Esophagus squamous epithelium (tissue), 5 donors: Measurements from ENCODE around the gene DDX60. TPM values are rescaled to one million over a fixed set of nuclear protein-coding genes. Genes with fewer than 3 reads are reported as not detected.

ENCODE experiments used
- DNase-seq: peaks from one replicate; lab custom pipeline; 2025; lab: John Stamatoyannopoulos, UW
- H3K27ac ChIP-seq, 4 donors: fragments of 200-600 bp; sonication (generic); one replicate each; pipeline ENCODE4 v1.5.1; 2016 to 2019; ENCODE audit warnings: mild to moderate bottlenecking in 1 of 4
- H3K27me3 ChIP-seq, 4 donors: fragments of 200-600 bp; sonication (generic); 1 replicate in 3 of 4; 2 replicates in 1 of 4; pipeline versions ENCODE4 v1.5.1 to v1.6.0; 2017 to 2021; ENCODE audit warnings: antibody characterized with exemption in 1 of 4
- H3K36me3 ChIP-seq, 3 donors: fragments of 200-600 bp; sonication (generic); one replicate each; pipeline ENCODE4 v1.5.1; 2016 to 2019
- H3K4me1 ChIP-seq, 3 donors: fragments of 200-600 bp; sonication (generic); one replicate each; pipeline ENCODE4 v1.5.1; 2017 to 2019
- H3K4me3 ChIP-seq, 4 donors: fragments of 200-600 bp; sonication (generic); 1 replicate in 3 of 4; 2 replicates in 1 of 4; pipeline ENCODE4 v1.5.1; 2016 to 2019; ENCODE audit warnings: mild to moderate bottlenecking in 2 of 4, moderate library complexity in 1 of 4
- H3K9me3 ChIP-seq, 3 donors: fragments of 200-600 bp; sonication (generic); one replicate each; pipeline ENCODE4 v1.5.1; 2016 to 2019
- POLR2A ChIP-seq, 4 donors: fragments of 450-650 bp; IDR thresholded peaks; one replicate each; pipeline ENCODE4 v1.6.1; 2017; ENCODE audit warnings: antibody characterized with exemption in 4 of 4, mild to moderate bottlenecking in 4 of 4, moderate library complexity in 3 of 4
- WGBS, 2 donors: methylation state at CpG; one replicate each; pipeline ENCODE4 v1.1.5; 2018; 5-methylcytosine and 5-hydroxymethylcytosine counted together
- intact Hi-C: fragments of 100-400 bp; cut with DNase I; formaldehyde crosslinking; loops from one replicate; pipeline ENCODE4 v1.15.0; 2022
- total RNA-seq, 4 donors: library from RNA; depleted of rRNA; stranded (reverse); fragments of >200 nt; gene quantifications; one replicate each; pipeline ENCODE4 v1.1.0, GENCODE V29; 2016
- TF ChIP-seq, protein P1 (sequence below), 6 experiments: fragments of 450-650 bp in 4 of 6; fragments of 200-600 bp in 2 of 6; sonication (generic) in 2 of 6; IDR thresholded peaks; one replicate each; pipeline ENCODE4 v1.5.1; 2016 to 2019; ENCODE audit warnings: antibody characterized with exemption in 6 of 6, mild to moderate bottlenecking in 4 of 6, moderate library complexity in 4 of 6
- donor health status: DM: yes; HTN: yes; CAD: no.

The DDX60 gene
- total RNA-seq, 4 donors from 2014 or later, result 1.1 to 12.3 (median 6.2) TPM

DNA sequence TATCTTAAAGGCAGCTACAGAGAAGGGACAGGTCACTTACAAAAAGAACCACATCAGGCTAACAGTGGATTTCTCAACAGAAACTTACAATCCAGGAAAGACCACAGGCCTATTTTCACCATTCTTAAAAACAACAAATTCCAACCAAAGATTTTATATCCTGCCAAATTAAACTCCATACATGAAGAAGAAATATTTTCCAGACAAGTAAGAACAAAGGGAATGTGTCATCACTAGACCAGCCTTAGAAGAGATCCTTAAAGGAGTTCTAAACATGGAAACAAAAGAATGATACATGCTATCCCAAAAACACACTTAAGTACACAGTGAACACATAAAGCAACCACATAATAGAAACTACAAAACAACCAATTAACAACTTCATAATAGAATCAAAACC lies 120.6 kb downstream of the DDX60 start:
- H3K27ac ChIP-seq, result no peak overlapping the region
- intact Hi-C loops, result no loop called here
- no peaks in the 10 kb centered on the region for H3K36me3 ChIP-seq
- no peaks in the 10 kb centered on the region for H3K4me1 ChIP-seq
- no peak for TF ChIP-seq POLR2A (IDR thresholded peaks at IDR 0.05)
- TF ChIP-seq, protein P1, sequence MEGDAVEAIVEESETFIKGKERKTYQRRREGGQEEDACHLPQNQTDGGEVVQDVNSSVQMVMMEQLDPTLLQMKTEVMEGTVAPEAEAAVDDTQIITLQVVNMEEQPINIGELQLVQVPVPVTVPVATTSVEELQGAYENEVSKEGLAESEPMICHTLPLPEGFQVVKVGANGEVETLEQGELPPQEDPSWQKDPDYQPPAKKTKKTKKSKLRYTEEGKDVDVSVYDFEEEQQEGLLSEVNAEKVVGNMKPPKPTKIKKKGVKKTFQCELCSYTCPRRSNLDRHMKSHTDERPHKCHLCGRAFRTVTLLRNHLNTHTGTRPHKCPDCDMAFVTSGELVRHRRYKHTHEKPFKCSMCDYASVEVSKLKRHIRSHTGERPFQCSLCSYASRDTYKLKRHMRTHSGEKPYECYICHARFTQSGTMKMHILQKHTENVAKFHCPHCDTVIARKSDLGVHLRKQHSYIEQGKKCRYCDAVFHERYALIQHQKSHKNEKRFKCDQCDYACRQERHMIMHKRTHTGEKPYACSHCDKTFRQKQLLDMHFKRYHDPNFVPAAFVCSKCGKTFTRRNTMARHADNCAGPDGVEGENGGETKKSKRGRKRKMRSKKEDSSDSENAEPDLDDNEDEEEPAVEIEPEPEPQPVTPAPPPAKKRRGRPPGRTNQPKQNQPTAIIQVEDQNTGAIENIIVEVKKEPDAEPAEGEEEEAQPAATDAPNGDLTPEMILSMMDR (IDR thresholded peaks at IDR 0.05), result no peak
- H3K27me3 ChIP-seq, result no peaks in the 10 kb centered on the region
- no peak overlapping the region for H3K4me3 ChIP-seq
- H3K9me3 ChIP-seq, result peaks cover 0 to 6% (median 6%) of the 10 kb centered on the region in 3 donors
- DNase-seq, result no peak

DNA sequence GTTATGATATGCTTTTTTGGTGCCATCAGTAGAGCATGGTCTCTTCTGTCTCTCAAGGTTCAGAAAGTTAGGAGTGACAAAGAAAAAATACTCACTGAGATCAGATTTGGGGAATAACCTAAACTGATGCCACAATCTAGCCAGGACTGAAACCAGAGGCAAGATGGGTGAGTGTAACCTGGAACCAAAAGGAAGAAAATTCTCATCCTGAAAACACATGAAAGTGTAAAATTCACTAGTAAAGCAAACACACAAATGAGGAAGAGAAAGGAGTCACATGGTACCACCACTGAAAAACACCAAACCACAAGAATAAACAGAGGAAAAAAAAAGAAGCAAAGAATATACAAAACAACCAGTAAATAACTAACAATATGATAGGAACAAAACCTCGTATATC lies 129.8 kb downstream of the DDX60 start:
- H3K36me3 ChIP-seq, result no peaks in the 10 kb centered on the region
- WGBS, 2 donors, result 74 to 95% methylated on average over 1 of the region's 1 CpG
- TF ChIP-seq, protein P1 (IDR thresholded peaks at IDR 0.05), result no peak
- TF ChIP-seq POLR2A (IDR thresholded peaks at IDR 0.05), result no peak
- H3K4me3 ChIP-seq, result no peak overlapping the region
- intact Hi-C loops, result no loop called here
- H3K9me3 ChIP-seq, result no peaks in the 10 kb centered on the region
- H3K27ac ChIP-seq, result no peak overlapping the region
- no peaks in the 10 kb centered on the region for H3K4me1 ChIP-seq
- no peaks in the 10 kb centered on the region for H3K27me3 ChIP-seq
- no peak for DNase-seq

DNA sequence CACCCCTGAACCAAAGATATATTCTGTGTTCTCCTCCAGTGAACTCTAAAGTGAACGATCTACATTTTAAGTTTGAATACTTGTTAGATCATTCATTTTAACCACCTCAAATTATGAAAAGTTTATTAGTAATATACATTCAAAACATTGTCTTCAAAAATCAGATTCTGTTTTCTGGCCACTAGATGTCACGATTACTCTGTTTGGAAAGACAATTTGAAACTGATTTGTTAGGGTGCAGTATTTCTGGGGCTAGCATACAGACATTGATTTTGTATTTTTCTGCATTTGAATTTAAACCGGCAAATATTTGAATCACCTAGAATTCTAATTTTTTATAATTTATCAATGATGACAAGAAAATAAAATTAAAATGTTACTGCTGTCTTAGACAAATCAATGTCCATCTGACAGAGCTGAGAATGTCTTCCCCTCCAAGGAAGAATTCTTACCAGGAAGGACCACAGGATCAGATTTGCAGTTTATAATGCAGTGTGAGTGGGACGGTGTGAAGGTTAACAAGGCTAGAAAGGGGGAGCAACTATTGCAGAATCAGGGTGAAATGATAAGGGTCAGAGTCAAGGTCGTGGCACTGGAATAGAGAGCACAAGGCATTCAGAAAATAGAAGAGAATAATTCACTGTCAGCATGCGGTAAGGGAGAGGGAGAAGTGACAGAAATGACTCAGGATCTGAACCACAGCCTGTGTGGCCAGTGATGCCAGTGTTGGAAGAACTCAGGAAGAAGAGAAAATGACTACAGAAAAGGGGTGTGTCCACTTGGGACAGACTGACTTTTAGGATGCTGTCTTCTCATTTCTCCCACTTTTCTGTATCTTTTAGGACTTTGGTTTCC lies 134.6 kb downstream of the DDX60 start:
- 32 to 36% methylated on average over 6 of the region's 6 CpGs for WGBS, 2 donors
- TF ChIP-seq, protein P1 (IDR thresholded peaks at IDR 0.05), result peak in 5 of 6 experiments; percentile 10 to 63 (median 38)
- TF ChIP-seq POLR2A (IDR thresholded peaks at IDR 0.05), result no peak
- no peaks in the 10 kb centered on the region for H3K36me3 ChIP-seq
- no peaks in the 10 kb centered on the region for H3K9me3 ChIP-seq
- no peak overlapping the region for H3K4me3 ChIP-seq
- no peaks in the 10 kb centered on the region for H3K27me3 ChIP-seq
- no peak overlapping the region for H3K27ac ChIP-seq
- no peaks in the 10 kb centered on the region for H3K4me1 ChIP-seq
- no peak for DNase-seq
- intact Hi-C loops, result no loop called here

DNA sequence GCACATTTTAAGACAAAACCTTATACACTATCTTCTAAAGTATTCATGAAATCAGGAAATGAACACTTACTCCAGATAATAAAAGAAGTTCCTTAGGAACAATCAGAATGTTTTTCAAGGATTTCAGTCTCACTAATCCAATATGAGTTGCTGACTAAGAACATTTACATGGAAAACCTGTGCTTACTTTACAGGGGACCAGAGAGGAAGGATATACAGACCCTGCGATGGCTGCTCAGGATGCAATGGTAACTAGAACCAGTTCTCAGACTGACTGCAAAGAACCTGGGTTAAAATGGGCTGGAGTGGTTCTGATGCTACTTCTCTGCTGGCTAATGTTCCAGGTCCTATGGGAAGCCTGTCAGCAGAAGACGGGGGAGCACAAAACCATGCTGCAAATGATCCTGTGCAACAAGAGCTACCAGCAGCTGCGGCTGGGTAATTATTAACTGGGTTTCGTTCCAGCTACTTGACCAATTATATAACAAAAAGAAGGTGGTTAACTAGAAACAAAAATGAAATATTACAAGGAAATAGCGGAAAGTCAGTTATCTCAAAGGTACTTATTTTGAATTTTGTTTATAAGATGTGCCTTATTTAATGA lies 140.9 kb downstream of the DDX60 start:
- Histone ChIP-seq H3K27ac (no peak overlapping the region), H3K27me3 (no peaks in the 10 kb centered on the region), H3K4me3 (no peak overlapping the region), H3K4me1 (no peaks in the 10 kb centered on the region), H3K36me3 (no peaks in the 10 kb centered on the region), H3K9me3 (no peaks in the 10 kb centered on the region)
- TF ChIP-seq, protein P1 (IDR thresholded peaks at IDR 0.05), result no peak
- TF ChIP-seq POLR2A (IDR thresholded peaks at IDR 0.05), result no peak
- no peak for DNase-seq
- 82 to 85% methylated on average over 5 of the region's 5 CpGs for WGBS, 2 donors
- intact Hi-C loops, result no loop called here

DNA sequence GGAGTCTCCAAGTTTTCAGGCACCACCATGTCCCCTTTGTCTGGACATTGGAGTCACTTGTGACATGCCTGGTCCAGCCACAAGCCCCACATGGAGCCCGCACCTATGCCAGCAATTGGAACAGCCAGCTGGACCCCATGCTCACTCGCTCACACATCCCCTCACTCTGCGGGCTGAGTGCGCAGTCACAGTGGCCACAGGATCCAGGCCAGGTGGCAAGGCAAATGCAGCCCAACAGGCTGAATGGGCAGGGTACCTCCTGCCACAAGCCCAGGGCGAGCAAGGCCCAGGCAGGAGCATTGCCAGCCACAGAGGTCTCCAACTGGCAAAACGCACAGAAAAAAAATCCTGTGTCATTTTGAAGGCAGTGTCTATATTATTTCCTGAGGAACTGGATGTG lies 144.2 kb downstream of the DDX60 start:
- no peak overlapping the region for H3K27ac ChIP-seq
- intact Hi-C loops, result no loop called here
- no peak overlapping the region for H3K4me3 ChIP-seq
- no peaks in the 10 kb centered on the region for H3K36me3 ChIP-seq
- no peaks in the 10 kb centered on the region for H3K4me1 ChIP-seq
- H3K9me3 ChIP-seq, result no peaks in the 10 kb centered on the region
- H3K27me3 ChIP-seq, result no peaks in the 10 kb centered on the region
- 77 to 82% methylated on average over 3 to 4 of the region's 6 CpGs for WGBS, 2 donors
- TF ChIP-seq, protein P1 (IDR thresholded peaks at IDR 0.05), result no peak
- no peak for TF ChIP-seq POLR2A (IDR thresholded peaks at IDR 0.05)
- DNase-seq, result no peak
